Peyer's patch (tissue), 4 donors: ENCODE results near the gene MIGA2. TPM values are rescaled to one million over a fixed set of nuclear protein-coding genes. Genes with fewer than 3 reads are reported as not detected.
"Not testable (repeated sequence)": the region's sequence is repeated elsewhere in the genome, so short reads cannot be mapped to it uniquely, and the experiment has no call there.

Experiments
- DNase-seq, 3 donors: peaks; one replicate each; pipeline ENCODE4 v3.0.0-alpha.2; 2017 to 2019
- H3K27ac ChIP-seq, 4 donors: fragments of 200-600 bp; sonication (generic); one replicate each; pipeline ENCODE4 v1.5.1; 2016 to 2019
- H3K27me3 ChIP-seq, 2 donors: fragments of 200-600 bp; sonication (generic); one replicate each; pipeline ENCODE4 v1.5.1; 2019
- H3K36me3 ChIP-seq, 3 donors: fragments of 200-600 bp; sonication (generic); one replicate each; pipeline ENCODE4 v1.5.1; 2016 to 2019
- H3K4me1 ChIP-seq, 4 donors: fragments of 200-600 bp; sonication (generic); one replicate each; pipeline ENCODE4 v1.5.1; 2016 to 2019
- H3K4me3 ChIP-seq, 4 donors: fragments of 200-600 bp; sonication (generic); 1 replicate in 3 of 4; 2 replicates in 1 of 4; pipeline ENCODE4 v1.5.1; 2016 to 2019; ENCODE audit warnings: mild to moderate bottlenecking in 1 of 4
- H3K9me3 ChIP-seq, 4 donors: fragments of 200-600 bp; sonication (generic); one replicate each; pipeline ENCODE4 v1.5.1; 2016 to 2019; ENCODE audit warnings: mild to moderate bottlenecking in 1 of 4
- CTCF ChIP-seq, 6 experiments: fragments of 450-650 bp in 4 of 6; fragments of 200-600 bp in 2 of 6; sonication (generic) in 1 of 6; IDR thresholded peaks; one replicate each; pipeline ENCODE4 v1.5.1; 2017 to 2019; ENCODE audit warnings: antibody characterized with exemption in 6 of 6, mild to moderate bottlenecking in 3 of 6, moderate library complexity in 1 of 6
- POLR2A ChIP-seq, 2 donors: fragments of 450-650 bp; IDR thresholded peaks; one replicate each; pipeline ENCODE4 v1.5.1; 2017; ENCODE audit warnings: antibody characterized with exemption in 2 of 2, mild to moderate bottlenecking in 2 of 2, moderate library complexity in 2 of 2
- total RNA-seq, 4 donors: library from RNA; depleted of rRNA; stranded (reverse); fragments of >200 nt; gene quantifications; one replicate each; pipeline ENCODE4 v1.1.0, GENCODE V29; 2016

MIGA2 gene
- total RNA-seq, 4 donors from 2014 or later: 68.5 to 174 (median 125) TPM

GRCh38 chr9:129109952-129110739, 73.7 kb downstream of the MIGA2 start:
- DNase-seq: peak in 1 of 3 donors; percentile 60
- H3K9me3 ChIP-seq: no peaks in the 10 kb centered on the region
- H3K4me3 ChIP-seq: peak overlapping the region; percentile 70 to 99 (median 90)
- peaks cover 0 to 46% (median 9%) of the 10 kb centered on the region in 4 donors for H3K4me1 ChIP-seq
- H3K27ac ChIP-seq: peak overlapping the region; percentile 91 to 99 (median 94)
- H3K36me3 ChIP-seq: peaks cover 0 to 24% (median 0%) of the 10 kb centered on the region in 3 donors
- H3K27me3 ChIP-seq: no peaks in the 10 kb centered on the region
- TF ChIP-seq CTCF (IDR thresholded peaks at IDR 0.05): peak in 2 of 6 experiments; percentile 11 to 12
- peak; percentile 32 to 60 for TF ChIP-seq POLR2A (IDR thresholded peaks at IDR 0.05)

DNA sequence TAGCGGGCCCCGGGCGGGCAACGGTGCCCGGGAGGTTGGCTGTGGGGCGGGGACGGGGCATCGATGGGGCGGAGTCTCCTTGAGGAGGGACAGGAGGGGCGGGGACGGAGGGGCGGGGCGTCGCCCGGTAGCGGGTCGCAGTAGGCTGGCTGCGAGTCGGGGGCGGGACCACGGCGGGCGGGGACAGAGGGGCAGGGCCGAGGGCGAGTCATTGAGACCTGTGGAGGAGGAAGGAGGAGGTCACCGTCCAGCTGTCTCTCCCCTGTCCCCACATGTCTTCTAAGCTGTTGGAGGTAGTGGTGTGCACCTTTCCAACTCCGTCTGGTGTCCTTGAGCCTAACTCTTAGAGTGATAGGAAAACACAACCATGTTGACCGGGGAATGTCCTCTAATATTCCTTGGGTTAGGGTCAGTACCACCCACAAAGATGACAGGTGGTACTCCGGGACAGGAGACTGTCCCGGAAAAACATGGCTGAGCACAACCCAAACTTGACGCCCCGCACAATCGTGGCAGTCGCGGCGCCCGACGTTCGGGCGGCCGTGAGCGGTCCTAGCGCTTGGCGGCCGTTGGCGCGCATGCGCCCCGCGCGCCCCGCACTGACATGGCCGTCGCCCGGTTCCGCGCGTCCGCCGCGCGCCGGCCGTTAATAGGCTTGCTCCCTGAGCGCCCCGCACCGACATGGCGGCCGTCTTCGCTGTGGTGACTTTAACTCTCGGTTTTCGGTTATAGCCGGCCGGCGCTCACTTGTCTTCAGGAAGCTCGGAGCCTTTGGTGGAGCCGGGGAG, 74.5 kb downstream of the MIGA2 start, which contains the start of the genes CRAT and PTPA:
TSS of gene CRAT (minus strand) at position 54 of the 788 bp plus-strand sequence. CDS start 284 bp downstream, outside the sequence.
TSS of gene PTPA (plus strand) at position 676 of the 788 bp plus-strand sequence. CDS start 186 bp downstream, outside the sequence.
- Histone ChIP-seq H3K9me3 (no peaks in the 10 kb centered on the region), H3K4me3 (peak within 1 kb of the TSS; percentile 70 to 99 (median 90)), H3K36me3 (peaks cover 0 to 20% (median 0%) of the 10 kb centered on the region in 3 donors), H3K27ac (peak within 1 kb of the TSS; percentile 91 to 99 (median 94)), H3K27me3 (no peaks in the 10 kb centered on the region), H3K4me1 (peaks cover 0 to 46% (median 9%) of the 10 kb centered on the region in 4 donors)
- DNase-seq: peak; percentile 98 to 99 (median 99)
- peak; percentile 90 to 99 for TF ChIP-seq POLR2A (IDR thresholded peaks at IDR 0.05)
- no peak for TF ChIP-seq CTCF (IDR thresholded peaks at IDR 0.05)

- Histone ChIP-seq H3K9me3 (no peaks in the 10 kb centered on the region), H3K4me3 (peak overlapping the region; percentile 70 to 99 (median 90)), H3K27ac (peak overlapping the region; percentile 91 to 99 (median 94)), H3K36me3 (peaks cover 0 to 13% (median 0%) of the 10 kb centered on the region in 3 donors), H3K4me1 (peaks cover 0 to 46% (median 9%) of the 10 kb centered on the region in 4 donors), H3K27me3 (no peaks in the 10 kb centered on the region)
- TF ChIP-seq CTCF (IDR thresholded peaks at IDR 0.05) (no peak), POLR2A (IDR thresholded peaks at IDR 0.05) (no peak)
- peak in 2 of 3 donors; percentile 23 to 59 for DNase-seq
These were observed 75.2 kb downstream of the MIGA2 start for GRCh38 chr9:129111528-129112151.

DNA sequence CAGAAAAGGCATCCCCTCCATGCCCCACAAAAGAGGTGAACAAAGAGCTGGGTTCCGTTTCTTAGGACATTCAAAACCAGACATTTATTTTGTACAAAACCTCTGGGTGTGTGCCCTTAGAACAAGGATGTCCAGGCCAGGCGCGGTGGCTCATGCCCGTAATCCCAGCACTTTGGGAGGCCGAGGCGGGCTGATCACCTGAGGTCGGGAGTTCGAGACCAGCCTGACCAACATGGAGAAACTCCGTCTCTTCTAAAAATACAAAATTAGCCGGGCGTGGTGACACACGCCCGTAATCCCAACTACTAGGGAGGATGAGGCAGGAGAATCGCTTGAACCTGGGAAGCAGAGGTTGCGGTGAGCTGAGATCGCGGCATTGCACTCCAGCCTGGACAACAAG, 76.1 kb downstream of the MIGA2 start:
- H3K36me3 ChIP-seq, H3K27me3 ChIP-seq, H3K9me3 ChIP-seq, H3K27ac ChIP-seq, DNase-seq: not testable (repeated sequence)
- Histone ChIP-seq H3K4me1 (peaks cover 0 to 46% (median 9%) of the 10 kb centered on the region in 4 donors), H3K4me3 (peak overlapping the region in 2 of 4 donors; percentile 91 to 99)

DNA sequence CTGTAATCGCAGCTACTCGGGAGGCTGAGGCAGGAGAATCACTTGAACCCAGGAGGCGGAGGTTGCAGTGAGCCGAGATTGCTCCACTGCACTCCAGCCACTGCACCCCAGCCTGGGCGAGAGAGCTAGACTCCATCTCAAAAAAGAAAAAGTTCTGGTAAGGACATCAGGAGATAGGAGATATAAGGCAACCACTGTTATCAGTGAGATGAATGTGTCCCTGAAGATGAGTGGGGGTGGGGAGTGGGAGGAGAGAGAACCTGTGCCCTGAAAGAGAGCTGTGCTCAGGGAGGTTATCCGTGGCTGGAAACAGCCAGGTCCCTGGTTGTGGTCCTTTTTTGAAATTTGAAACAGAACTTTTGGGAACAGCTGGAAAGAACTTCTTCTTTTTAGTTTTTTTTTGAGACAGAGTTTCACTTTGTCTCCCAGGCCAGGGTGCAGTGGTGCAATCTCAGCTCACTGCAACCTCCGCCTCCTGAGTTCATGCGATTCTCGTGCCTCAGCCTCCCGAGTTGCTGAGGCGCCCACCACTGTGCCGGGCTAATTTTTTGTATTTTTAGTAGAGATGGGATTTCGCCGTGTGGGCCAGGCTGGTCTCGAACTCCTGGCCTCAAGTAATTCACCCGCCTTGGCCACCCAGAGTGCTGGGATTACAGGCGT, 77.3 kb downstream of the MIGA2 start:
- Histone ChIP-seq H3K4me3 (no peak overlapping the region), H3K27me3 (no peaks in the 10 kb centered on the region), H3K9me3 (no peaks in the 10 kb centered on the region), H3K27ac (no peak overlapping the region), H3K36me3 (no peaks in the 10 kb centered on the region), H3K4me1 (peaks cover 0 to 38% (median 8%) of the 10 kb centered on the region in 4 donors)
- DNase-seq: no peak
- TF ChIP-seq CTCF (IDR thresholded peaks at IDR 0.05): no peak
- TF ChIP-seq POLR2A (IDR thresholded peaks at IDR 0.05): no peak
